Right cardiac atrium (tissue), 5 donors: ENCODE measurements around the gene TMEM86B. TPM values are rescaled to one million over a fixed set of nuclear protein-coding genes. Genes with fewer than 3 reads are reported as not detected.

Experiments
- ATAC-seq, 2 donors: fragments of 200-7000 bp; cut with Tn5 transposase; one replicate each; pipeline versions ENCODE4 v1.8.0 to v1.9.1; 2020; ENCODE audit warnings: moderate library complexity in 2 of 2, mild to moderate bottlenecking in 1 of 2
- DNase-seq, 3 donors: peaks; one replicate each; pipeline ENCODE4 v3.0.0-alpha.2; 2020
- H3K27ac ChIP-seq: one replicate; pipeline ENCODE4 v1.5.1; 2013; ENCODE audit warnings: mild to moderate bottlenecking, low read length, control low read depth, moderate library complexity
- H3K27me3 ChIP-seq: one replicate; pipeline ENCODE4 v1.6.1; 2013; ENCODE audit not compliant: control insufficient read depth, insufficient read depth
- H3K4me1 ChIP-seq: one replicate; pipeline ENCODE4 v1.6.1; 2013; ENCODE audit warnings: low read length; ENCODE audit not compliant: control insufficient read depth, insufficient read depth
- H3K4me3 ChIP-seq: one replicate; pipeline ENCODE4 v1.5.1; 2013; ENCODE audit warnings: low read length, control low read depth
- H3K9me3 ChIP-seq: one replicate; pipeline ENCODE4 v1.6.1; 2013; ENCODE audit warnings: low read length; ENCODE audit not compliant: control insufficient read depth
- WGBS: extraction: QIAGEN DNeasy Blood & Tissue Kit; methylation state at CpG from one replicate; pipeline ENCODE4 v1.1.7; 2013; 5-methylcytosine and 5-hydroxymethylcytosine counted together
- intact Hi-C, 4 donors: fragments of 100-400 bp; cut with DNase I; formaldehyde crosslinking; loops; one replicate each; pipeline versions ENCODE4 v1.11.0 to v1.14.0; 2022 to 2023
- polyA plus RNA-seq: library from polyadenylated mRNA; stranded (reverse); fragments of 200-250 nt; gene quantifications from one replicate; pipeline ENCODE4 v1.2.3, GENCODE V29; 2013
- total RNA-seq, 4 donors: library from RNA; stranded (reverse); fragmentation: NEBNext Ultra II Directional; extraction: Animal tissue kit (Norgen Biotek cat#: 25700); gene quantifications; one replicate each; pipeline ENCODE4 v1.2.1, GENCODE V29; 2021
- donor health status: healthy with polysubstance abuse.
- donor health status: DM: no; HTN: yes; CAD: no.
- donor health status: DM: no; HTN: no; CAD: no.
- donor health status: DM: no; HTN: yes; CAD: no; lungs with severe emphysema.
- donor health status: DM: yes; HTN: yes; CAD: no.

Gene TMEM86B
- total and polyA plus RNA-seq, 5 donors: 0.80 to 2.1 (median 1.5) TPM

- H3K27me3 ChIP-seq: no peaks in the 10 kb centered on the region
- intact Hi-C loops: no loop called here
- WGBS: 98% methylated on average over 3 of the region's 3 CpGs
- H3K4me1 ChIP-seq: no peaks in the 10 kb centered on the region
- H3K27ac ChIP-seq: no peak overlapping the region
- ATAC-seq (no peak), DNase-seq (no peak)
- no peaks in the 10 kb centered on the region for H3K9me3 ChIP-seq
- H3K4me3 ChIP-seq: no peak overlapping the region
These were observed 37.8 kb upstream of the TMEM86B start for GRCh38 chr19:55266404-55266803.

- intact Hi-C loops: no loop called here
- DNase-seq (peak in 1 of 3 donors; percentile 42), ATAC-seq (peak in 1 of 2 donors; percentile 15)
- Histone ChIP-seq H3K9me3 (no peaks in the 10 kb centered on the region), H3K4me3 (no peak overlapping the region), H3K4me1 (no peaks in the 10 kb centered on the region), H3K27me3 (no peaks in the 10 kb centered on the region), H3K27ac (no peak overlapping the region)
- 96% methylated on average over 12 of the region's 12 CpGs for WGBS
These were observed 37.3 kb upstream of the TMEM86B start for GRCh38 chr19:55265723-55266386.

GRCh38 chr19:55265173-55265572, 36.6 kb upstream of the TMEM86B start:
- Histone ChIP-seq H3K27ac (no peak overlapping the region), H3K4me1 (no peaks in the 10 kb centered on the region), H3K4me3 (no peak overlapping the region), H3K27me3 (no peaks in the 10 kb centered on the region), H3K9me3 (no peaks in the 10 kb centered on the region)
- intact Hi-C loops: no loop called here
- ATAC-seq (no peak), DNase-seq (peak in 1 of 3 donors; percentile 29)
- WGBS: 90% methylated on average over 16 of the region's 16 CpGs

- Histone ChIP-seq H3K27me3 (no peaks in the 10 kb centered on the region), H3K27ac (no peak overlapping the region), H3K4me3 (no peak overlapping the region), H3K4me1 (peaks cover 2% of the 10 kb centered on the region), H3K9me3 (no peaks in the 10 kb centered on the region)
- intact Hi-C loops: no loop called here
- no peak for DNase-seq
- 81% methylated on average over 5 of the region's 5 CpGs for WGBS
- no peak for ATAC-seq
These were observed 36.0 kb upstream of the TMEM86B start for GRCh38 chr19:55264531-55264930.

- no peak for ATAC-seq
- DNase-seq: no peak
These were observed 33.8 kb upstream of the TMEM86B start for GRCh38 chr19:55262359-55262758.

GRCh38 chr19:55261671-55262126, 33.1 kb upstream of the TMEM86B start:
- ATAC-seq (no peak), DNase-seq (no peak)
- Histone ChIP-seq H3K9me3 (no peaks in the 10 kb centered on the region), H3K4me1 (peaks cover 5% of the 10 kb centered on the region), H3K4me3 (no peak overlapping the region), H3K27me3 (no peaks in the 10 kb centered on the region), H3K27ac (no peak overlapping the region)
- WGBS: 91% methylated on average over 13 of the region's 13 CpGs
- intact Hi-C loops: no loop called here

More at GRCh38 chr19:55262359-55262758, 33.8 kb upstream of the TMEM86B start:
- WGBS: 95% methylated on average over 9 of the region's 9 CpGs
- Histone ChIP-seq H3K27ac (no peak overlapping the region), H3K27me3 (no peaks in the 10 kb centered on the region), H3K4me1 (peaks cover 2% of the 10 kb centered on the region), H3K4me3 (no peak overlapping the region), H3K9me3 (no peaks in the 10 kb centered on the region)
- intact Hi-C loops: no loop called here

GRCh38 chr19:55259540-55260210, 31.1 kb upstream of the TMEM86B start:
- DNase-seq: peak; percentile 46 to 81 (median 69)
- no peaks in the 10 kb centered on the region for H3K9me3 ChIP-seq
- no peak for ATAC-seq
- H3K4me3 ChIP-seq: peak overlapping the region; percentile 66
- intact Hi-C loops: loop anchor here in 1 of 4 donors (2.0 kb wide), 1 partner anchor 19 kb away; no protein-coding TSS in a partner anchor
- peak overlapping the region; percentile 76 for H3K27ac ChIP-seq
- no peaks in the 10 kb centered on the region for H3K27me3 ChIP-seq
- H3K4me1 ChIP-seq: peaks cover 18% of the 10 kb centered on the region
- 44% methylated on average over 29 of the region's 29 CpGs for WGBS

- Histone ChIP-seq H3K27me3 (no peaks in the 10 kb centered on the region), H3K27ac (peak within 1 kb of the TSS; percentile 80), H3K4me3 (peak within 1 kb of the TSS; percentile 70), H3K9me3 (no peaks in the 10 kb centered on the region), H3K4me1 (peaks cover 18% of the 10 kb centered on the region)
- intact Hi-C loops: loop anchor here in 1 of 4 donors (2.0 kb wide), 1 partner anchor 20 kb away; no protein-coding TSS in a partner anchor
- ATAC-seq: peak; percentile 96 to 97
- under 1% methylated on average over 76 of the region's 76 CpGs for WGBS
- DNase-seq: peak; percentile 98 to 99 (median 99)
These were observed 30.4 kb upstream of the TMEM86B start, which contains the start of gene PPP6R1 for GRCh38 chr19:55258828-55259539. Gene PPP6R1 (minus strand): TSS chr19:55259017. CDS start chr19:55247103, 11,914 bp downstream.

GRCh38 chr19:55258476-55258827, 29.9 kb upstream of the TMEM86B start:
- intact Hi-C loops: loop anchor here in 1 of 4 donors (2.0 kb wide), 1 partner anchor 20 kb away; no protein-coding TSS in a partner anchor
- Histone ChIP-seq H3K4me1 (peaks cover 18% of the 10 kb centered on the region), H3K27ac (peak overlapping the region; percentile 80), H3K4me3 (peak overlapping the region; percentile 70), H3K27me3 (no peaks in the 10 kb centered on the region), H3K9me3 (no peaks in the 10 kb centered on the region)
- DNase-seq (no peak), ATAC-seq (peak in 1 of 2 donors; percentile 19)
- WGBS: under 1% methylated on average over 52 of the region's 53 CpGs

GRCh38 chr19:55257461-55258420, 29.2 kb upstream of the TMEM86B start:
- peaks cover 18% of the 10 kb centered on the region for H3K4me1 ChIP-seq
- ATAC-seq (no peak), DNase-seq (no peak)
- WGBS: 2% methylated on average over 51 of the region's 51 CpGs
- peak overlapping the region; percentile 70 for H3K4me3 ChIP-seq
- H3K27ac ChIP-seq: peak overlapping the region; percentile 15
- H3K9me3 ChIP-seq: no peaks in the 10 kb centered on the region
- intact Hi-C loops: loop anchor here in 1 of 4 donors (2.0 kb wide), 1 partner anchor 21 kb away; no protein-coding TSS in a partner anchor
- no peaks in the 10 kb centered on the region for H3K27me3 ChIP-seq
